Keratinocyte (primary cell): ENCODE results near the gene MST1.
A peak's percentile ranks its signal among the peaks of the same experiment; 100 is the strongest.

Experiments used
- CTCF ChIP-seq, 3 experiments: IDR thresholded peaks in 1 of 3; conservative IDR thresholded peaks in 1 of 3; optimal IDR thresholded peaks in 1 of 3; 2 replicates in 2 of 3; 3 replicates in 1 of 3; pipeline versions ENCODE3 to v1.5.1; 2011; ENCODE audit warnings: low read length in 3 of 3, mild to moderate bottlenecking in 3 of 3, moderate library complexity in 2 of 3, control low read depth in 1 of 3, inconsistent platforms in 1 of 3; ENCODE audit not compliant: insufficient read depth in 2 of 3; ENCODE audit errors: extremely low read depth in 1 of 3
- EZH2 ChIP-seq: IDR thresholded peaks from one replicate; pipeline ENCODE4 v1.6.1; 2012; ENCODE audit warnings: inconsistent platforms, mild to moderate bottlenecking, low read length, moderate library complexity

- TF ChIP-seq CTCF (optimal IDR thresholded peaks at IDR 0.05 in 1 of 3, IDR thresholded peaks at IDR 0.05 in 1 of 3, conservative IDR thresholded peaks at IDR 0.05 in 1 of 3; ENCODE audit: extremely low read depth in 1 of 3, insufficient read depth in 2 of 3, low read length in 3 of 3) (peak in 2 of 3 experiments; percentile 35 to 71), EZH2 (no peak)
These were observed 32.6 kb downstream of the MST1 start for GRCh38 chr3:49656541-49657112.
